Measurements from ENCODE around the gene MANSC1.

- no peak for TF ChIP-seq CTCF (IDR thresholded peaks at IDR 0.05)
- no peak for TF ChIP-seq POLR2A (IDR thresholded peaks at IDR 0.05)
- TF ChIP-seq POLR2AphosphoS5 (IDR thresholded peaks at IDR 0.05): no peak
- TF ChIP-seq EP300 (IDR thresholded peaks at IDR 0.05): no peak
Observed at GRCh38 chr12:12286441-12286840, 63.6 kb downstream of the MANSC1 start.
